ENCODE measurements around the gene PSMC4.

Gene PSMC4

GRCh38 chr19:39995794-39996193 lies 24.8 kb downstream of the PSMC4 start:
- Histone ChIP-seq H3K27ac (ENCODE audit: low read length) (no peak overlapping the region), H3K36me3 (ENCODE audit: control insufficient read depth, low read depth, low read length) (no peaks in the 10 kb centered on the region), H3K9me3 (ENCODE audit: control insufficient read depth, low read depth, low read length) (peaks cover 8% of the 10 kb centered on the region), H3K9ac (ENCODE audit: low read length) (no peak overlapping the region), H3K4me1 (ENCODE audit: control insufficient read depth, low read depth, low read length) (no peaks in the 10 kb centered on the region), H3K4me3 (ENCODE audit: low read length) (peak overlapping the region; percentile 94), H3K27me3 (ENCODE audit: control insufficient read depth, insufficient read depth, low read length) (no peaks in the 10 kb centered on the region)

- H3K27ac ChIP-seq (ENCODE audit: low read length) = no peak overlapping the region
These were observed 25.3 kb downstream of the PSMC4 start for GRCh38 chr19:39996218-39996810.

GRCh38 chr19:39996811-39997637 lies 26.1 kb downstream of the PSMC4 start, which contains the start of gene ZNF546:
Gene ZNF546, plus strand, starts transcription at chr19:39997060. Its CDS starts 1,267 bp downstream, at chr19:39998327.
- Histone ChIP-seq H3K36me3 (ENCODE audit: control insufficient read depth, low read depth, low read length) (no peaks in the 10 kb centered on the region), H3K4me1 (ENCODE audit: control insufficient read depth, low read depth, low read length) (no peaks in the 10 kb centered on the region), H3K9me3 (ENCODE audit: control insufficient read depth, low read depth, low read length) (peaks cover 8% of the 10 kb centered on the region), H3K27me3 (ENCODE audit: control insufficient read depth, insufficient read depth, low read length) (no peaks in the 10 kb centered on the region), H3K9ac (ENCODE audit: low read length) (peak within 1 kb of the TSS; percentile 72), H3K4me3 (ENCODE audit: low read length) (peak within 1 kb of the TSS; percentile 94), H3K27ac (ENCODE audit: low read length) (no peak within 1 kb of the TSS)

More at GRCh38 chr19:39996218-39996810, 25.3 kb downstream of the PSMC4 start:
- no peaks in the 10 kb centered on the region for H3K27me3 ChIP-seq (ENCODE audit: control insufficient read depth, insufficient read depth, low read length)
- H3K36me3 ChIP-seq (ENCODE audit: control insufficient read depth, low read depth, low read length) = no peaks in the 10 kb centered on the region
- H3K4me1 ChIP-seq (ENCODE audit: control insufficient read depth, low read depth, low read length) = no peaks in the 10 kb centered on the region
- H3K9ac ChIP-seq (ENCODE audit: low read length) = peak overlapping the region; percentile 72
- H3K9me3 ChIP-seq (ENCODE audit: control insufficient read depth, low read depth, low read length) = peaks cover 8% of the 10 kb centered on the region
- H3K4me3 ChIP-seq (ENCODE audit: low read length) = peak overlapping the region; percentile 94

- H3K9me3 ChIP-seq (ENCODE audit: control insufficient read depth, low read depth, low read length) = peaks cover 8% of the 10 kb centered on the region
- peak overlapping the region; percentile 94 for H3K4me3 ChIP-seq (ENCODE audit: low read length)
- no peaks in the 10 kb centered on the region for H3K4me1 ChIP-seq (ENCODE audit: control insufficient read depth, low read depth, low read length)
- no peak overlapping the region for H3K9ac ChIP-seq (ENCODE audit: low read length)
- H3K27me3 ChIP-seq (ENCODE audit: control insufficient read depth, insufficient read depth, low read length) = no peaks in the 10 kb centered on the region
- H3K27ac ChIP-seq (ENCODE audit: low read length) = no peak overlapping the region
- H3K36me3 ChIP-seq (ENCODE audit: control insufficient read depth, low read depth, low read length) = no peaks in the 10 kb centered on the region
These were observed 26.8 kb downstream of the PSMC4 start for GRCh38 chr19:39997638-39998216.

- H3K4me3 ChIP-seq (ENCODE audit: low read length) = no peak overlapping the region
- no peak overlapping the region for H3K9ac ChIP-seq (ENCODE audit: low read length)
- no peaks in the 10 kb centered on the region for H3K4me1 ChIP-seq (ENCODE audit: control insufficient read depth, low read depth, low read length)
- no peaks in the 10 kb centered on the region for H3K36me3 ChIP-seq (ENCODE audit: control insufficient read depth, low read depth, low read length)
- peaks cover 6% of the 10 kb centered on the region for H3K9me3 ChIP-seq (ENCODE audit: control insufficient read depth, low read depth, low read length)
- H3K27me3 ChIP-seq (ENCODE audit: control insufficient read depth, insufficient read depth, low read length) = no peaks in the 10 kb centered on the region
- H3K27ac ChIP-seq (ENCODE audit: low read length) = no peak overlapping the region
These were observed 27.5 kb downstream of the PSMC4 start for GRCh38 chr19:39998501-39998900.

- Histone ChIP-seq H3K27ac (ENCODE audit: low read length) (no peak overlapping the region), H3K4me1 (ENCODE audit: control insufficient read depth, low read depth, low read length) (no peaks in the 10 kb centered on the region), H3K36me3 (ENCODE audit: control insufficient read depth, low read depth, low read length) (no peaks in the 10 kb centered on the region), H3K9me3 (ENCODE audit: control insufficient read depth, low read depth, low read length) (peaks cover 8% of the 10 kb centered on the region), H3K9ac (ENCODE audit: low read length) (no peak overlapping the region), H3K4me3 (ENCODE audit: low read length) (no peak overlapping the region), H3K27me3 (ENCODE audit: control insufficient read depth, insufficient read depth, low read length) (no peaks in the 10 kb centered on the region)
These were observed 34.8 kb downstream of the PSMC4 start for GRCh38 chr19:40005691-40006272.

- peaks cover 8% of the 10 kb centered on the region for H3K9me3 ChIP-seq (ENCODE audit: control insufficient read depth, low read depth, low read length)
- no peaks in the 10 kb centered on the region for H3K4me1 ChIP-seq (ENCODE audit: control insufficient read depth, low read depth, low read length)
- H3K27me3 ChIP-seq (ENCODE audit: control insufficient read depth, insufficient read depth, low read length) = no peaks in the 10 kb centered on the region
- no peaks in the 10 kb centered on the region for H3K36me3 ChIP-seq (ENCODE audit: control insufficient read depth, low read depth, low read length)
- H3K27ac ChIP-seq (ENCODE audit: low read length) = no peak overlapping the region
- no peak overlapping the region for H3K9ac ChIP-seq (ENCODE audit: low read length)
- H3K4me3 ChIP-seq (ENCODE audit: low read length) = no peak overlapping the region
These were observed 35.3 kb downstream of the PSMC4 start for GRCh38 chr19:40006273-40006691.

GRCh38 chr19:40009674-40010073 lies 38.7 kb downstream of the PSMC4 start:
- H3K9me3 ChIP-seq (ENCODE audit: control insufficient read depth, low read depth, low read length) = peaks cover 24% of the 10 kb centered on the region
- H3K4me1 ChIP-seq (ENCODE audit: control insufficient read depth, low read depth, low read length) = no peaks in the 10 kb centered on the region
- no peak overlapping the region for H3K9ac ChIP-seq (ENCODE audit: low read length)
- no peaks in the 10 kb centered on the region for H3K27me3 ChIP-seq (ENCODE audit: control insufficient read depth, insufficient read depth, low read length)
- H3K36me3 ChIP-seq (ENCODE audit: control insufficient read depth, low read depth, low read length) = no peaks in the 10 kb centered on the region
- H3K27ac ChIP-seq (ENCODE audit: low read length) = no peak overlapping the region
- H3K4me3 ChIP-seq (ENCODE audit: low read length) = no peak overlapping the region

GRCh38 chr19:40013991-40014390 lies 43.0 kb downstream of the PSMC4 start:
- peaks cover 47% of the 10 kb centered on the region for H3K9me3 ChIP-seq (ENCODE audit: control insufficient read depth, low read depth, low read length)
- H3K36me3 ChIP-seq (ENCODE audit: control insufficient read depth, low read depth, low read length) = no peaks in the 10 kb centered on the region
- no peaks in the 10 kb centered on the region for H3K27me3 ChIP-seq (ENCODE audit: control insufficient read depth, insufficient read depth, low read length)
- no peak overlapping the region for H3K9ac ChIP-seq (ENCODE audit: low read length)
- no peak overlapping the region for H3K27ac ChIP-seq (ENCODE audit: low read length)
- H3K4me1 ChIP-seq (ENCODE audit: control insufficient read depth, low read depth, low read length) = no peaks in the 10 kb centered on the region
- no peak overlapping the region for H3K4me3 ChIP-seq (ENCODE audit: low read length)

GRCh38 chr19:40023969-40024368 lies 53.0 kb downstream of the PSMC4 start:
- H3K27me3 ChIP-seq (ENCODE audit: control insufficient read depth, insufficient read depth, low read length) = no peaks in the 10 kb centered on the region
- H3K9me3 ChIP-seq (ENCODE audit: control insufficient read depth, low read depth, low read length) = peaks cover 59% of the 10 kb centered on the region
- H3K9ac ChIP-seq (ENCODE audit: low read length) = no peak overlapping the region
- H3K36me3 ChIP-seq (ENCODE audit: control insufficient read depth, low read depth, low read length) = no peaks in the 10 kb centered on the region
- H3K4me3 ChIP-seq (ENCODE audit: low read length) = no peak overlapping the region
- H3K4me1 ChIP-seq (ENCODE audit: control insufficient read depth, low read depth, low read length) = no peaks in the 10 kb centered on the region
- no peak overlapping the region for H3K27ac ChIP-seq (ENCODE audit: low read length)

GRCh38 chr19:40025938-40026596 lies 55.1 kb downstream of the PSMC4 start:
- H3K9ac ChIP-seq (ENCODE audit: low read length) = no peak overlapping the region
- H3K27ac ChIP-seq (ENCODE audit: low read length) = no peak overlapping the region
- no peaks in the 10 kb centered on the region for H3K27me3 ChIP-seq (ENCODE audit: control insufficient read depth, insufficient read depth, low read length)
- H3K4me3 ChIP-seq (ENCODE audit: low read length) = no peak overlapping the region
- no peaks in the 10 kb centered on the region for H3K36me3 ChIP-seq (ENCODE audit: control insufficient read depth, low read depth, low read length)
- H3K9me3 ChIP-seq (ENCODE audit: control insufficient read depth, low read depth, low read length) = peaks cover 76% of the 10 kb centered on the region
- no peaks in the 10 kb centered on the region for H3K4me1 ChIP-seq (ENCODE audit: control insufficient read depth, low read depth, low read length)
